Cardiac muscle cell (in vitro differentiated cells and primary cell): ENCODE data around the gene ACTN1. TPM values are rescaled to one million over a fixed set of nuclear protein-coding genes. Genes with fewer than 3 reads are reported as not detected.

ENCODE experiments used
- DNase-seq, 2 donors: peaks; one replicate each; pipeline versions ENCODE4 v3.0.0 to v3.0.0-alpha.2; 2010 to 2017; ENCODE audit warnings: low read depth in 1 of 2, low spot score in 1 of 2
- H3K27ac ChIP-seq: fragments of 200-600 bp; sonication (generic); 2 replicates; pipeline ENCODE4 v1.5.1; 2016
- H3K27me3 ChIP-seq: fragments of 200-600 bp; sonication (generic); 2 replicates; pipeline ENCODE4 v1.6.0; 2016; ENCODE audit warnings: control low read depth
- H3K36me3 ChIP-seq: fragments of 200-600 bp; sonication (generic); 2 replicates; pipeline ENCODE4 v1.5.1; 2016; ENCODE audit warnings: control low read depth
- H3K4me1 ChIP-seq: fragments of 200-600 bp; sonication (generic); 2 replicates; pipeline ENCODE4 v1.8.1; 2017; ENCODE audit warnings: low read depth, mild to moderate bottlenecking, mixed run types
- H3K4me3 ChIP-seq: fragments of 200-600 bp; sonication (generic); 2 replicates; pipeline ENCODE4 v1.5.1; 2016; ENCODE audit warnings: mild to moderate bottlenecking
- H3K9me3 ChIP-seq: fragments of 200-600 bp; sonication (generic); 2 replicates; pipeline ENCODE4 v1.5.1; 2017; ENCODE audit warnings: low read depth, mild to moderate bottlenecking, control low read depth
- polyA plus RNA-seq: library from polyadenylated mRNA; unstranded; fragments of >200 nt; fragmentation: Nextera tagmentation; extraction: Ambion mirVana; gene quantifications from 2 replicates; pipeline ENCODE4 v1.2.1, GENCODE V29; 2016
- total RNA-seq: library from RNA; depleted of rRNA; stranded (reverse); fragments of >200 nt; gene quantifications from 2 replicates; pipeline ENCODE4 v1.2.3, GENCODE V29; 2016
- TF ChIP-seq, protein P1 (sequence below): IDR thresholded peaks from 2 replicates; pipeline ENCODE4 v1.5.1; 2012; ENCODE audit warnings: low read depth, mild to moderate bottlenecking, low read length

Gene ACTN1
- total and polyA plus RNA-seq, 2 experiments from 2014 or later: 167 to 202 TPM

DNA sequence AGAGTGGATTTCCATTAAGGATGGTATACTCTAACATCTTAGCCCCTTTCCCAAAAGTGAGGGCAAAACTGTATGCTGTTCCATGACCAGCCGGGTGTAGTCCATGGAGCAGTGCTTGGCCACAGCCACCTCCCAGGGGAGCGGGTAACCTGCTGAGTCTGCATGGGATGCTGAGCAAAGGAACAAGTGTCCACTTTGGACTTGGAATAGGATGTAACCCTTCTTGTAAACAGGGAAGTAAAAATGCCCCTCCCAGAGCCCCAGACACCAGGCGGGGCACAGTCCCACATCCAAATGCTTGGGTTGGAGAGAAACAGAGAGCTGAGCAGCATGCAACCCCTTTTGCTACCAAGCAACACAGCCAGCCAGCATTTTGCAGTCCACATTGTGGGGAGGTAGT, 65.6 kb downstream of the ACTN1 start:
- TF ChIP-seq, protein P1, sequence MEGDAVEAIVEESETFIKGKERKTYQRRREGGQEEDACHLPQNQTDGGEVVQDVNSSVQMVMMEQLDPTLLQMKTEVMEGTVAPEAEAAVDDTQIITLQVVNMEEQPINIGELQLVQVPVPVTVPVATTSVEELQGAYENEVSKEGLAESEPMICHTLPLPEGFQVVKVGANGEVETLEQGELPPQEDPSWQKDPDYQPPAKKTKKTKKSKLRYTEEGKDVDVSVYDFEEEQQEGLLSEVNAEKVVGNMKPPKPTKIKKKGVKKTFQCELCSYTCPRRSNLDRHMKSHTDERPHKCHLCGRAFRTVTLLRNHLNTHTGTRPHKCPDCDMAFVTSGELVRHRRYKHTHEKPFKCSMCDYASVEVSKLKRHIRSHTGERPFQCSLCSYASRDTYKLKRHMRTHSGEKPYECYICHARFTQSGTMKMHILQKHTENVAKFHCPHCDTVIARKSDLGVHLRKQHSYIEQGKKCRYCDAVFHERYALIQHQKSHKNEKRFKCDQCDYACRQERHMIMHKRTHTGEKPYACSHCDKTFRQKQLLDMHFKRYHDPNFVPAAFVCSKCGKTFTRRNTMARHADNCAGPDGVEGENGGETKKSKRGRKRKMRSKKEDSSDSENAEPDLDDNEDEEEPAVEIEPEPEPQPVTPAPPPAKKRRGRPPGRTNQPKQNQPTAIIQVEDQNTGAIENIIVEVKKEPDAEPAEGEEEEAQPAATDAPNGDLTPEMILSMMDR: no peak
- H3K4me1 ChIP-seq: no peaks in the 10 kb centered on the region
- peak overlapping the region; percentile 27 for H3K27ac ChIP-seq
- no peak for DNase-seq
- no peaks in the 10 kb centered on the region for H3K27me3 ChIP-seq
- H3K4me3 ChIP-seq: no peak overlapping the region
- peaks cover 8% of the 10 kb centered on the region for H3K36me3 ChIP-seq
- no peaks in the 10 kb centered on the region for H3K9me3 ChIP-seq

DNA sequence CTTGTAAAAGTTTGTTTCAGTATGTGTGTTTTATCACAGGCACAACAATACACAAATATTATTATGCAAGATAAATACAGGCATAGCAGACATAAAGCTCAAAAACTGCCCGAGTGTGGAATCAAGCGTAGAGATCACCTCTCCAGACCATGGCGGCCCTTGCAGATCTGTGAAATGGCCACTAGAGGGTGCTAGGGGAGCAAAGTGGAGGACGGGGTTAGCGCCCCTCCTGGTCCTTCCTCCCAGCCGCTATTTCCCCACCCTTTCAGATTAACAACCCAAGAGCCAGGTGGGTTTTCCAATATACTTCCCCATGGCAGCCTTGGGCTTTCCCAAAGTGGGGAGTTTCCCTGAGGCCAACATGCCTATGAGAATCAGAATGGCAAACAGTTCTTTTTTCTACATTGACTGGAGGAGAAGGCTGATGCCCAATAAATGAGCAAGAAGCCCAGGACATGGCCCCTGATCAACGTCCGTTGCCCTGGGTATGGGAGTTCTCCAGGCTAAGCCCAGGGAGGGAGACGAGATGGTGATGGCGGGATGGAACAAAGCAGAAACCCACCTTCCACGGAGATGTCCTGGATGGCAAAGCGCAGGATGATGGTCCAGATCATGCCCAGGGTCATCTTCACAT, 67.4 kb downstream of the ACTN1 start:
- Histone ChIP-seq H3K4me3 (no peak overlapping the region), H3K27me3 (no peaks in the 10 kb centered on the region), H3K4me1 (no peaks in the 10 kb centered on the region), H3K27ac (peak overlapping the region; percentile 27), H3K36me3 (peaks cover 8% of the 10 kb centered on the region), H3K9me3 (no peaks in the 10 kb centered on the region)
- TF ChIP-seq, protein P1: peak; percentile 98
- peak; percentile 84 to 87 for DNase-seq

DNA sequence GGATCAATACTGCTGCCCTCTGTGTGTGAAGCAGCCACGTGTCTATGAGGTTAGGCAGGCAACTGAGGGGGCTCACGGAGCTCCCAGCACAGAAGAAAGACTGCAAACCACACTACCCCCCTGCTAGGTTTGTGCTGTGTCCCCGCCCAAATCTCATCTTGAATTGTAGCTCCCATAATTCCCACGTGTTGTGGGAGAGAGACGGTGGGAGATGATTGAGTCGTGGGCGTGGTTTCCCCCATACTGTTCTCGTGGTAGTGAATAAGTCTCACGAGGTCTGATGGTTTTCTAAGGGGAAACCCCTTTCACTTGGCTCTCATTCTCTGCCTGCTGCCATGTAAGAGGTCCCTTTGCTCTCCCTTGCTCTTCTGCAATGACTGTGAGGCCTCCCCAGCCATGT, 68.6 kb downstream of the ACTN1 start:
- Histone ChIP-seq H3K9me3 (no peaks in the 10 kb centered on the region), H3K36me3 (peaks cover 9% of the 10 kb centered on the region), H3K4me3 (no peak overlapping the region), H3K4me1 (no peaks in the 10 kb centered on the region), H3K27me3 (no peaks in the 10 kb centered on the region), H3K27ac (no peak overlapping the region)
- no peak for DNase-seq
- TF ChIP-seq, protein P1: no peak

DNA sequence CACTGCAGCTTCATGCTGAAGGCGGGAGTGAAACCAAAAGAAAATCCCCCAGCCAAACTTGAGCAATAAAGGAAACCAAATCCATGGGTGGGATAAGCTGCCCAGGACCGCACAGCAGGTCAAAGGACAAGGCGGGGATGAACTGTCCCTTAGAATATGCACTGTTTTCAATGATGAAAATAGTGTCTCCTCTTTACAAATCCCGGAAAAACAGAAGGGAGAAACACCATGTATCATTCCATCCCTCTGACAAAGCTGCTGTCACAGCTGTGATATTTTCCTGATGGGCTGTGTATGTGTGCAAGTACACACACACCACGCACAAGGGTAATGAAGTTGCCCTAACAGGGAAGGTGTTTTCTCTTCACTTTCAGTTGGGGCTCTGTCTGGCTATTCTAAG, 70.3 kb downstream of the ACTN1 start:
- Histone ChIP-seq H3K27me3 (no peaks in the 10 kb centered on the region), H3K27ac (no peak overlapping the region), H3K4me1 (no peaks in the 10 kb centered on the region), H3K36me3 (peaks cover 11% of the 10 kb centered on the region), H3K4me3 (no peak overlapping the region), H3K9me3 (no peaks in the 10 kb centered on the region)
- no peak for DNase-seq
- TF ChIP-seq, protein P1: no peak

DNA sequence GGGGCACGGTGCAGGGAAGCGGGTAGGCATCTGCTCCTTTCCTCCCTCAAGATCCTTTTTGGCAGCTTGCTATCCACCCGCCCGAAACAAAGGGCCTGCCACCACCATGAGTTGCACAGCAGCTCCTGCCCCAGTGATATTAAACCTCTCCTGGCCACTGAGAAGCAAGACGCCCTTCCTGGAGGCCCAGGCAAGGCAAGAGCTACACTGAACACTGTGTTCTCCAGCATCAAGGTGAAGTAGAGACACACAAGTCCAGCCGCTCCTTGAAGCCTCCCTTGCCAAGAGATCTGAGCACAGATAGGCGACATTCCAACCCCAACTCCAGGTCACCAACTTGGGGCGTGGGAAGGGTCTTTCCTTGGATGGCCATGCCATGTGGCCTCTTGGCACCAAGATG, 70.9 kb downstream of the ACTN1 start:
- no peak for DNase-seq
- Histone ChIP-seq H3K36me3 (peaks cover 11% of the 10 kb centered on the region), H3K9me3 (no peaks in the 10 kb centered on the region), H3K4me1 (no peaks in the 10 kb centered on the region), H3K27ac (no peak overlapping the region), H3K4me3 (no peak overlapping the region), H3K27me3 (no peaks in the 10 kb centered on the region)
- TF ChIP-seq, protein P1: no peak
